ES-I3 (cell line): Measurements from ENCODE around the gene UBE2V1.
A peak's percentile ranks its signal among the peaks of the same experiment; 100 is the strongest.

Experiments
- H3K36me3 ChIP-seq: 2 replicates; pipeline ENCODE4 v1.6.1; 2013; ENCODE audit warnings: mild to moderate bottlenecking, low read length, control low read depth, moderate library complexity; ENCODE audit not compliant: insufficient read depth
- H3K4me1 ChIP-seq: 2 replicates; pipeline ENCODE4 v1.6.1; 2013; ENCODE audit warnings: mild to moderate bottlenecking, control low read depth, low read length; ENCODE audit not compliant: insufficient read depth
- H3K9ac ChIP-seq: 2 replicates; pipeline ENCODE4 v1.6.1; 2013; ENCODE audit warnings: low read depth, mild to moderate bottlenecking, low read length, moderate library complexity
- H3K9me3 ChIP-seq: 2 replicates; pipeline ENCODE4 v1.6.1; 2013; ENCODE audit warnings: mild to moderate bottlenecking, low read length, moderate library complexity; ENCODE audit not compliant: control insufficient read depth, insufficient read depth

Gene UBE2V1

GRCh38 chr20:50129662-50130355 is 16.9 kb upstream of the UBE2V1 start:
- no peak overlapping the region for H3K9ac ChIP-seq
- H3K4me1 ChIP-seq = no peaks in the 10 kb centered on the region; the same call in 1 of the 2 replicates
- H3K36me3 ChIP-seq = peaks cover 28% of the 10 kb centered on the region
- no peaks in the 10 kb centered on the region for H3K9me3 ChIP-seq

DNA sequence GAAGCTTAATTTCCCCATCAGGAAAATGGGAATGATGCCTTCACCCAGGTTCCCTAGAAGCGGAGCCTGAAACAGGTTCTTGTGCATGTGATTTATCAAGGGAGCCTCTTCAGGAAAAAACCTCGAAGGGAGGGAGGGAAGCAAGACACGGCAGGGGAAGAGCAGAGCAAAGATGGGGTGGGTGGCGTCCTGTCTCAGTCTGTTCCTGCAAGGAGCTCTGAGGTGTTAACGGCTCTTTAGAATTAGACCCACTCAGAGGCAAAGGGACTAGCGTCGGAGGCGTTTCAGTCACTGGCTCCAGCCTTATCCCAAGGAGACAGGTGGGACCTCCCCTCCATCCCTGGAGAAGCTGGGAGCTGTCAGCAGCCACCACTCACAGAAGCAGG is 15.6 kb upstream of the UBE2V1 start:
- Histone ChIP-seq H3K4me1 (no peaks in the 10 kb centered on the region; the same call in 1 of the 2 replicates), H3K36me3 (peaks cover 30% of the 10 kb centered on the region), H3K9me3 (no peaks in the 10 kb centered on the region), H3K9ac (no peak overlapping the region)

DNA sequence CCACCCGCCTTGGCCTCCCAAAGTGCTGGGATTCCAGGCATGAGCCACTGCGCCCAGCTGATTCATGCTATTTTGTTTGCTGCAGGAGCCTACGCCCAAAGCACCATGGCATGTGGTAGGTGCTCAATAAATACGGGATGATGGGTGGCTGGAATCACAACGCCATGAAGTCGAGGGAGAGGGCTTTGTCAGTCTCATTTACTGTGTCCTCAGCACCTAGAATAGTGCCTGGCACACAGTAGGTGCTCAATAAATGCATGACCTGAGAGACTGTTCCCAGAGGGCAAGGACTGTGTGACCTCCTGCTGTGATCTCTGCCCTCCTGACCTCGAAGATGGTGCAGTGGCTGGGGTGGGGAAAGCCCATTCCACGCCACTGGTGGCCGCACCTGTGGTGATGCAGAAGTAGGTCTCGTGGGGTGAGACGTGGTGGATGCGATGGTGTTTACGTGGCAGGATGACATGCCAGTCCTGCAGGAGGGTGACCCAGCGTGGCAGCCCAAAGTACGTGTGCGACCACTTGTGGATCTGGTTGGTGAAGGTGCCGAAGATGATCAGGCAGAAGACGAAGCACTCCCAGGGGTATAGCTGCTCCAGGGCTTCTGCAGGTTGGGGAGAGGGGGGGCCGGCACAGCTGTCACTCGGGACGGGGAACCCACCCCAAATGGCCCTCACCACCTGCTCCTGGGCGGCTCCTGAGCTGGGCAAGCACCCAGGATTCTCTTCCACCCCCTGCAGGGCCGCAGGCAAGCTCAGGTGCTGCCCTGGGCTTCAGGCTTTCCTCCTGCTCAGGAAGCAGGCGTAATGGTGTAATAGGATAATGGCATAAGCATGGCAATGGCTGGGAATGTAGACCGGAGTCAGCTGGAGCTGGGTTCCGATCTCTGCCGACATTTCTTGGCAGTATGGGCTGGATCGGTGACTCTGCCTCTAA is 14.9 kb upstream of the UBE2V1 start:
- Histone ChIP-seq H3K9ac (no peak overlapping the region), H3K4me1 (no peaks in the 10 kb centered on the region; the same call in 1 of the 2 replicates), H3K36me3 (peaks cover 30% of the 10 kb centered on the region), H3K9me3 (no peaks in the 10 kb centered on the region)

DNA sequence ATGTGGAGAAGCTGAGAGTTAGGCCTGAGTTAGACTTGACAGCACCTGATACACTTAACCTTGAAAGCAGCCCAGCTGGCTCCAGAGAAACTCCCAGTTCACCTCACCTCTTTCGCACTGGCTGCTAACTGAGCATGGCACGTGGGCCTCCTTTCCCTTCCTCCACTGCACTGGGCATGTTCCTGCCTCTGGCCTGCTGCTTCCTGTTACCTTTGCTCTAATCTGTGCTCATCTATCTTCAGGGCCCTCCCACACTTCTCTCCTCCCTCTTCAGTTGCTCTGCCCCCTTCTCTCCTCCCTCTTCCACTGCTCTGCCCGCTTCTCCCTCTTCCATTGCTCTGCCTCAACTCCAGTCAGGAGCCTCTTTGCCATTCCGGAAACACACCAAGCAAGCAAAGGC is 13.7 kb upstream of the UBE2V1 start:
- H3K9me3 ChIP-seq = no peaks in the 10 kb centered on the region; the same call in 1 of the 2 replicates
- H3K4me1 ChIP-seq = peaks cover under 1% of the 10 kb centered on the region; the same call in 1 of the 2 replicates
- H3K9ac ChIP-seq = no peak overlapping the region
- peaks cover 30% of the 10 kb centered on the region for H3K36me3 ChIP-seq

DNA sequence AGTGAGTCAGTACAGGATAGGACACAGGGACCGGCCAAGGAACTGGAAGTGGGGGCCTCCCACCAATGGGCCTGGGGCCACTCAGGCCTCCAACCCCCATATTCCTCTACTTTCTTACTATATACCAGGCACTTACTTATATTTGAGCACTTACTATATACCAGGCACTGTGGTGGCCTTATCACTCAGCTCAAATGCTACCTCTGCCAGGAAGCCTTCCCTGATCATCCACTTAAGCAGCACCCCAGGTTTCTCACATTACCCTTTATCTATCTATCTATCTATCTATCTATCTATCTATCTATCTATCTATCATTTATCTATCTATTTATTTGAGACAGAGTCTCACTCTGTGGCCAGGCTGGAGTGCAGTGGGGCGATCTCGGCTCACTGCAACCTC is 12.3 kb upstream of the UBE2V1 start:
- H3K4me1 ChIP-seq = peaks cover 8% of the 10 kb centered on the region; the same call in 1 of the 2 replicates
- H3K9me3 ChIP-seq = no peaks in the 10 kb centered on the region; the same call in 1 of the 2 replicates
- H3K9ac ChIP-seq = no peak overlapping the region
- peaks cover 30% of the 10 kb centered on the region for H3K36me3 ChIP-seq

GRCh38 chr20:50124496-50124895 is 11.5 kb upstream of the UBE2V1 start:
- no peak overlapping the region for H3K9ac ChIP-seq
- peaks cover 8% of the 10 kb centered on the region; the same call in 1 of the 2 replicates for H3K4me1 ChIP-seq
- H3K9me3 ChIP-seq = no peaks in the 10 kb centered on the region; the same call in 1 of the 2 replicates
- H3K36me3 ChIP-seq = peaks cover 30% of the 10 kb centered on the region

GRCh38 chr20:50123418-50123817 is 10.5 kb upstream of the UBE2V1 start:
- Histone ChIP-seq H3K9me3 (no peaks in the 10 kb centered on the region; the same call in 1 of the 2 replicates), H3K4me1 (peaks cover 8% of the 10 kb centered on the region; the same call in 1 of the 2 replicates), H3K36me3 (peaks cover 26% of the 10 kb centered on the region), H3K9ac (no peak overlapping the region)

- no peaks in the 10 kb centered on the region; the same call in 1 of the 2 replicates for H3K9me3 ChIP-seq
- no peak overlapping the region for H3K9ac ChIP-seq
- H3K36me3 ChIP-seq = peaks cover 20% of the 10 kb centered on the region
These were observed 9.8 kb upstream of the UBE2V1 start for GRCh38 chr20:50122763-50123162.

GRCh38 chr20:50121858-50122271 is 8.9 kb upstream of the UBE2V1 start:
- H3K36me3 ChIP-seq = peaks cover 15% of the 10 kb centered on the region
- peaks cover 8% of the 10 kb centered on the region; the same call in 1 of the 2 replicates for H3K4me1 ChIP-seq
- no peak overlapping the region for H3K9ac ChIP-seq
- no peaks in the 10 kb centered on the region; the same call in 1 of the 2 replicates for H3K9me3 ChIP-seq

More at GRCh38 chr20:50122763-50123162, 9.8 kb upstream of the UBE2V1 start:
- peaks cover 8% of the 10 kb centered on the region; the same call in 1 of the 2 replicates for H3K4me1 ChIP-seq

GRCh38 chr20:50120935-50121693 is 8.2 kb upstream of the UBE2V1 start:
- Histone ChIP-seq H3K4me1 (peaks cover 8% of the 10 kb centered on the region; the same call in 1 of the 2 replicates), H3K36me3 (peaks cover 9% of the 10 kb centered on the region), H3K9ac (no peak overlapping the region), H3K9me3 (no peaks in the 10 kb centered on the region; the same call in 1 of the 2 replicates)

- no peak overlapping the region for H3K9ac ChIP-seq
- no peaks in the 10 kb centered on the region; the same call in 1 of the 2 replicates for H3K9me3 ChIP-seq
- H3K36me3 ChIP-seq = no peaks in the 10 kb centered on the region
- peaks cover 8% of the 10 kb centered on the region; the same call in 1 of the 2 replicates for H3K4me1 ChIP-seq
These were observed 5.3 kb upstream of the UBE2V1 start for GRCh38 chr20:50118203-50118602.

DNA sequence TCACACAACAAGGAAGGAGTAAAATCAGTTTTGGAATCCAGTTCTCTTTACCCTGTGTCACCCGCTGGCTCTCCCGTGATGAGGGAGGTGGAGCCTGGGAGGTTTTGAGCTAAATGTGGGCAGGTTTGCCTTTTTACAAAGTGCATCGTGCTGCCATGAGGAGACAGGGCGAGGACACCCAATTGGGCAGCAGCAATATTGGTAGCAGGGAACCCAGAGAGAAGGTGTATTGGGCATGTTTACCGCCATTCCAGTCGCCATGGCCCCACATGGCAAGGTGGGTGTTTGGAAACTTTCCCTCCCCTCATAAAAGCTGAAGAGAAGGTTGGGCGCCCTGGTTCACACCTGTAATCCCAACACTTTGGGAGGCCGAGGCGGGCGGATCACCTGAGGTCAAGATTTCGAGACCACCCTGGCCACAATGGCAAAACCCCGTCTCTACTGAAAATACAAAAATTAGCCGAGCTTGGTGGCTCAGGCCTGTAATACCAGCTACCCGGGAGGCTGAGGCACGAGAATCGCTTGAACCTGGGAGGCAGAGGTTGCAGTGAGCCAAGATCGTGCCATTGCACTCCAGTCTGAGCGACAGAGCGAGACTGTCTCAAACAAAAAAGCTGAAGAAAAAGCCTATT is 3.5 kb upstream of the UBE2V1 start:
- peak overlapping the region; percentile 70 for H3K9ac ChIP-seq
- H3K9me3 ChIP-seq = no peaks in the 10 kb centered on the region
- H3K36me3 ChIP-seq = no peaks in the 10 kb centered on the region
- peaks cover 6% of the 10 kb centered on the region; the same call in 1 of the 2 replicates for H3K4me1 ChIP-seq

DNA sequence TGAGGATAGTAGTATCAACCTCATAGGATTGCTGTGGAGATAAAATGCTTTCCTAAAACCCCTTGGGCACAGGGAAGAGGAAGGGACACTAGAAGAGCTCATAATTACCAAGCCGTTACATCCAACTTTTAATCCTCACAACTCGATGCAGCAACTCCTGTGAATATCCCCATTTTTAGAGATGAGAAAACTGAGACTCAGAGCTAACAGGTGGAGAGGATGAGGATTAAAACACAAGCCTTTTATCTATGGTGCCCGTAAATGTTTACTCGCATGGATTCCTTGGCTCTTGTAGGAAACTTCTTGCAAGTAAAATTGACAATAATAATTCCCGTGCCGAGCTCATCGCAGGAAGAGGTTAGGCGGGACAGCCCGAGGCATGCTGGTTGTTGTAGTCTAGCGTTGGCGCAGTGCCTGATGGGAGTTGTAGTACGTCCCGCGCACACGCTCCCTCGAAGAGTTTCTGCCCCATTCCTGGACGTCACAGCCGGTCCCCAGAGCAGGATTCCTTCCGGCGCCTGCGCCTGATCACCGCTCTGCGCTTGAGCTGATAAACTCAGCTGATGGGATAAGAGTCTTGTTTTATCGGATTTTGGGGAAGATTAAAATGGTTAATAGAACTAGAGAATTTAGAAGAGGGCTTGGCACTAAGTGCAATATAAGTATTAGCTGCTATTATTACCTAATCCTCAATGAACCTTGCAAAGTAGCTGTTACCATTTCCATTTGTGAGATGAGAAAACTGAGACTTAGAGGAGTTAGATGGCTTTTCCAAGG is 2.8 kb upstream of the UBE2V1 start:
- Histone ChIP-seq H3K36me3 (no peaks in the 10 kb centered on the region), H3K4me1 (no peaks in the 10 kb centered on the region), H3K9me3 (no peaks in the 10 kb centered on the region), H3K9ac (peak overlapping the region; percentile 70)
